Gastrocnemius medialis (tissue), 4 donors: ENCODE data around the gene KHNYN. TPM values are rescaled to one million over a fixed set of nuclear protein-coding genes. Genes with fewer than 3 reads are reported as not detected.

Experiments used
- ATAC-seq, 2 donors: fragments of 150-250 bp; one replicate each; pipeline ENCODE4 v1.9.1; 2016
- DNase-seq, 2 donors: peaks; one replicate each; pipeline ENCODE4 v3.0.0-alpha.2; 2019
- H3K27ac ChIP-seq, 4 donors: fragments of 200-600 bp; sonication (generic); 1 replicate in 1 of 4; 2 replicates in 3 of 4; pipeline ENCODE4 v1.5.1; 2016 to 2018; ENCODE audit warnings: mild to moderate bottlenecking in 2 of 4, moderate library complexity in 1 of 4
- H3K27me3 ChIP-seq, 3 donors: fragments of 200-600 bp; sonication (generic) in 2 of 3; 1 replicate in 1 of 3; 2 replicates in 2 of 3; pipeline versions ENCODE4 v1.5.1 to v1.6.0; 2016 to 2019; ENCODE audit warnings: mild to moderate bottlenecking in 1 of 3, moderate library complexity in 1 of 3
- H3K36me3 ChIP-seq, 2 donors: fragments of 200-600 bp; sonication (generic) in 1 of 2; one replicate each; pipeline ENCODE4 v1.5.1; 2017 to 2018
- H3K4me1 ChIP-seq, 2 donors: fragments of 200-600 bp; sonication (generic) in 1 of 2; one replicate each; pipeline ENCODE4 v1.5.1; 2016 to 2017; ENCODE audit warnings: mild to moderate bottlenecking in 2 of 2
- H3K4me3 ChIP-seq, 4 donors: fragments of 200-600 bp; sonication (generic) in 3 of 4; 1 replicate in 1 of 4; 2 replicates in 3 of 4; pipeline ENCODE4 v1.5.1; 2016 to 2019; ENCODE audit warnings: mild to moderate bottlenecking in 2 of 4
- H3K9me3 ChIP-seq, 3 donors: fragments of 200-600 bp; sonication (generic) in 2 of 3; 1 replicate in 1 of 3; 2 replicates in 2 of 3; pipeline ENCODE4 v1.5.1; 2016 to 2019
- POLR2A ChIP-seq, 2 donors: fragments of 450-650 bp; IDR thresholded peaks; one replicate each; pipeline ENCODE4 v1.6.1; 2017; ENCODE audit warnings: antibody characterized with exemption in 2 of 2, mild to moderate bottlenecking in 2 of 2, moderate library complexity in 2 of 2
- in situ Hi-C, 4 donors: fragments of 200-750 bp; cut with MboI; loops; one replicate each; pipeline versions ENCODE4 v1.15.0 to v1.8.0; 2017; ENCODE audit warnings: low sequenced_read_pairs in 4 of 4
- intact Hi-C: fragments of 100-400 bp; cut with DNase I; formaldehyde crosslinking; loops from one replicate; pipeline ENCODE4 v1.15.1; 2023; ENCODE audit warnings: low total_unique reads
- total RNA-seq, 4 donors: library from RNA; depleted of rRNA; stranded (reverse); fragments of >200 nt; gene quantifications; one replicate each; pipeline versions ENCODE4 v1.1.0 to v1.2.3, GENCODE V29; 2016
- TF ChIP-seq, protein P1 (sequence below), 5 experiments: fragments of 450-650 bp in 3 of 5; fragments of 200-600 bp in 2 of 5; sonication (generic) in 2 of 5; IDR thresholded peaks in 4 of 5; conservative IDR thresholded peaks in 1 of 5; 1 replicate in 4 of 5; 2 replicates in 1 of 5; pipeline ENCODE4 v1.5.1; 2016 to 2019; ENCODE audit warnings: antibody characterized with exemption in 5 of 5, mild to moderate bottlenecking in 3 of 5, moderate library complexity in 3 of 5

KHNYN gene
- 10 to 100 TPM; 35.1 to 50.5 (median 44.7) TPM for total RNA-seq

- ATAC-seq (peak; percentile 94 to 96), DNase-seq (peak; percentile 85 to 86)
- Histone ChIP-seq H3K4me3 (peak within 1 kb of the TSS; percentile 61 to 81 (median 69)), H3K9me3 (no peaks in the 10 kb centered on the region), H3K27ac (peak within 1 kb of the TSS; percentile 85 to 90 (median 86)), H3K27me3 (no peaks in the 10 kb centered on the region), H3K4me1 (peaks cover 18 to 22% of the 10 kb centered on the region in 2 donors), H3K36me3 (peaks cover 0 to 22% of the 10 kb centered on the region in 2 donors)
- in situ Hi-C loops, result loop anchor here (5.0 to 25.0 kb wide), 6 partner anchors 62 to 1117 kb away; partner anchors contain the start of genes GMPR2 (in 3 of the 4), NEDD8 (in 3 of the 4), ADCY4 (in 1 of the 4) and BCL2L2 (in 1 of the 4)
- TF ChIP-seq POLR2A (IDR thresholded peaks at IDR 0.05), result peak; percentile 83 to 84
- TF ChIP-seq, protein P1, sequence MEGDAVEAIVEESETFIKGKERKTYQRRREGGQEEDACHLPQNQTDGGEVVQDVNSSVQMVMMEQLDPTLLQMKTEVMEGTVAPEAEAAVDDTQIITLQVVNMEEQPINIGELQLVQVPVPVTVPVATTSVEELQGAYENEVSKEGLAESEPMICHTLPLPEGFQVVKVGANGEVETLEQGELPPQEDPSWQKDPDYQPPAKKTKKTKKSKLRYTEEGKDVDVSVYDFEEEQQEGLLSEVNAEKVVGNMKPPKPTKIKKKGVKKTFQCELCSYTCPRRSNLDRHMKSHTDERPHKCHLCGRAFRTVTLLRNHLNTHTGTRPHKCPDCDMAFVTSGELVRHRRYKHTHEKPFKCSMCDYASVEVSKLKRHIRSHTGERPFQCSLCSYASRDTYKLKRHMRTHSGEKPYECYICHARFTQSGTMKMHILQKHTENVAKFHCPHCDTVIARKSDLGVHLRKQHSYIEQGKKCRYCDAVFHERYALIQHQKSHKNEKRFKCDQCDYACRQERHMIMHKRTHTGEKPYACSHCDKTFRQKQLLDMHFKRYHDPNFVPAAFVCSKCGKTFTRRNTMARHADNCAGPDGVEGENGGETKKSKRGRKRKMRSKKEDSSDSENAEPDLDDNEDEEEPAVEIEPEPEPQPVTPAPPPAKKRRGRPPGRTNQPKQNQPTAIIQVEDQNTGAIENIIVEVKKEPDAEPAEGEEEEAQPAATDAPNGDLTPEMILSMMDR (IDR thresholded peaks at IDR 0.05 in 4 of 5, conservative IDR thresholded peaks at IDR 0.05 in 1 of 5), result peak in 1 of 5 experiments; percentile 12
- intact Hi-C loops, result loop anchor here (2.0 to 10.0 kb wide), 4 partner anchors 13 to 875 kb away; partner anchors contain the start of genes SDR39U1, THTPA, TINF2 and ZFHX2
Observed at GRCh38 chr14:24429395-24430142, at the start of gene KHNYN, which contains the start of gene CBLN3. Gene KHNYN (plus strand): TSS chr14:24429954. CDS start chr14:24430731, 777 bp downstream. Gene CBLN3 (minus strand): TSS chr14:24429668. CDS start chr14:24429054, 614 bp downstream.

DNA sequence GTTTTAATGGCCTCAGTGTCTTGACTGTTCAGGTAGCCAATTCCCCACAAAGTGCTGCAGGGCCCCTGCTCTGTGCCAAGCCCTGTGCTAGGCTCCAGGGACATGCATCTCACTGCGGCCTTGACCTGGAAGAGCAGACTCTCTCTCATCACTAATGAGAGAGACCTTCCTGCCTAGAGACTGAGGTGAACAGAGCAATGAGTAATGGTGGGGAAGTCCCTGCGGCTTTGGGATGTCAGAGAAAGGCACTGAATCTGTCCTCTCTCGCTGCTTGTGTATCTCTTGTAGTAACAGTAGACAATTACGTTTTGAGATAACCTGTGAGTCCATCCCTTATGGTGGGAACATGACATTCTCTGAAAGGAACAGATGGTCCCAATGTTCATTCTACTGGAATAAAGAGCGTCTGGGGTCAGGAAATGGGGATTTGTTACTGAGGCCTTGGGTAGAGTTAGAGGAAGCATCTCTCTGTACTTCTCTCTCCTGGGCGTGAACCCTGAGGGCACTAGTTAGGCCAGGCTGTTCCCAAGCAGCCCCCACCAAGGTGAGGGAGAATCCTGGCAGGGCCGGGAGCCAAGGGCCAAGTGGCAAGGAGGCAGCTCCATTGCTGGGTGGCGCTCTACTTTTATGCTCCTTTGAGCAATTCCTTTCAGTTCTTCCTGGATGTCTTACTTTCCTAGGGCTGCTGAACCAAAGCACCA is 48.2 kb upstream of the KHNYN start:
- in situ Hi-C loops (no loop called here), intact Hi-C loops (no loop called here)
- Histone ChIP-seq H3K27ac (no peak overlapping the region), H3K4me1 (no peaks in the 10 kb centered on the region), H3K9me3 (no peaks in the 10 kb centered on the region), H3K4me3 (no peak overlapping the region), H3K27me3 (no peaks in the 10 kb centered on the region), H3K36me3 (no peaks in the 10 kb centered on the region)
- no peak for TF ChIP-seq POLR2A (IDR thresholded peaks at IDR 0.05)
- TF ChIP-seq, protein P1 (IDR thresholded peaks at IDR 0.05 in 4 of 5, conservative IDR thresholded peaks at IDR 0.05 in 1 of 5), result no peak
- ATAC-seq, result no peak
- DNase-seq, result no peak

DNA sequence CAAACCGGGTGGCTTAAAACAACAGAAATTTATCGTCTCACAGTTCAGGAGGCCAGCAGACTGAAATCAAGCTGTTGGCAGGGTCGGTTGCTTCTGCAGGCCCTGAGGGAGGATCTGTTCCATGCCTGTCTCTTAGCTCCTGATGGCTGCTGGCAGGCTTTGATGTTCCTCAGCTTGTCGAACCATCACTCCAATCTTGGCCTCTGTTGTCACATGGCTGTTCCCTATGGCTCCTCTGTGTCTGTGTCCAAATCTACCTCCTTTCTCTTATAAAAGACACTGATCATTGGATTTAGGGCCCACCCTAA is 47.7 kb upstream of the KHNYN start:
- Histone ChIP-seq H3K27ac (no peak overlapping the region), H3K27me3 (no peaks in the 10 kb centered on the region), H3K4me1 (no peaks in the 10 kb centered on the region), H3K36me3 (no peaks in the 10 kb centered on the region), H3K9me3 (no peaks in the 10 kb centered on the region), H3K4me3 (no peak overlapping the region)
- in situ Hi-C loops, result no loop called here
- intact Hi-C loops, result no loop called here
- DNase-seq, result no peak
- TF ChIP-seq, protein P1 (IDR thresholded peaks at IDR 0.05 in 4 of 5, conservative IDR thresholded peaks at IDR 0.05 in 1 of 5), result no peak
- no peak for TF ChIP-seq POLR2A (IDR thresholded peaks at IDR 0.05)
- no peak for ATAC-seq

- intact Hi-C loops, result no loop called here
- TF ChIP-seq, protein P1 (IDR thresholded peaks at IDR 0.05 in 4 of 5, conservative IDR thresholded peaks at IDR 0.05 in 1 of 5), result no peak
- no peak for TF ChIP-seq POLR2A (IDR thresholded peaks at IDR 0.05)
- DNase-seq, result no peak
- no peak overlapping the region for H3K4me3 ChIP-seq
- no peaks in the 10 kb centered on the region for H3K9me3 ChIP-seq
- no peaks in the 10 kb centered on the region for H3K27me3 ChIP-seq
- H3K4me1 ChIP-seq, result no peaks in the 10 kb centered on the region
- in situ Hi-C loops, result no loop called here
- H3K36me3 ChIP-seq, result no peaks in the 10 kb centered on the region
- no peak for ATAC-seq
- no peak overlapping the region for H3K27ac ChIP-seq
Observed at GRCh38 chr14:24384169-24384568, 45.6 kb upstream of the KHNYN start.
